Natural killer cell treated with Interleukin-12 subunit alpha and Interleukin-12 subunit beta and Interleukin-15 and Interleukin-18, amount 100 ng/mL, for 72 hours (primary cell): ENCODE results near the gene PTPRN2. TPM values are rescaled to one million over a fixed set of nuclear protein-coding genes. Genes with fewer than 3 reads are reported as not detected.

Experiments
- ATAC-seq, 2 donors: fragments of 150-1000 bp; cut with Tn5 transposase in 1 of 2; sonication (Bioruptor Pico), chemical (Tn5 transposase) in 1 of 2; 2 replicates each; pipeline ENCODE4 v1.10.0; 2021
- DNase-seq: peaks from one replicate; pipeline ENCODE4 v3.0.0; 2022; ENCODE audit warnings: low spot score
- H3K27ac Mint-ChIP-seq, 2 donors: 1 replicate in 1 of 2; 2 replicates in 1 of 2; pipeline ENCODE4 v1.8.0; 2022; ENCODE audit warnings: mixed read lengths in 2 of 2, mild to moderate bottlenecking in 1 of 2, moderate library complexity in 1 of 2
- H3K27me3 Mint-ChIP-seq, 2 donors: 1 replicate in 1 of 2; 2 replicates in 1 of 2; pipeline ENCODE4 v1.8.0; 2022; ENCODE audit warnings: mixed read lengths in 2 of 2
- H3K36me3 Mint-ChIP-seq: one replicate; pipeline ENCODE4 v1.8.0; 2022; ENCODE audit warnings: mixed read lengths
- H3K4me1 Mint-ChIP-seq, 2 donors: 1 replicate in 1 of 2; 2 replicates in 1 of 2; pipeline ENCODE4 v1.8.0; 2022; ENCODE audit warnings: low read depth in 2 of 2, mixed read lengths in 2 of 2, mild to moderate bottlenecking in 1 of 2
- H3K4me3 Mint-ChIP-seq: one replicate; pipeline ENCODE4 v1.8.0; 2022; ENCODE audit warnings: mixed read lengths
- H3K9me3 Mint-ChIP-seq: 2 replicates; pipeline ENCODE4 v1.8.0; 2022; ENCODE audit warnings: mixed read lengths
- total RNA-seq, 2 donors: library from RNA; stranded (reverse); gene quantifications; one replicate each; pipeline ENCODE4 v1.2.3, GENCODE V29; 2022

Gene PTPRN2
- total RNA-seq, 2 donors from 2014 or later = 0.17 to 0.74 TPM

GRCh38 chr7:158062661-158063060, 525.0 kb downstream of the PTPRN2 start:
- Mint-ChIP-seq H3K4me1 (no peaks in the 10 kb centered on the region), H3K27me3 (no peaks in the 10 kb centered on the region), H3K9me3 (peaks cover 6% of the 10 kb centered on the region), H3K4me3 (no peak overlapping the region), H3K36me3 (no peaks in the 10 kb centered on the region), H3K27ac (no peak overlapping the region)
- DNase-seq (peak; percentile 39), ATAC-seq (no peak)

GRCh38 chr7:158061884-158062656, 525.6 kb downstream of the PTPRN2 start:
- Mint-ChIP-seq H3K36me3 (no peaks in the 10 kb centered on the region), H3K9me3 (peaks cover 6% of the 10 kb centered on the region), H3K4me3 (no peak overlapping the region), H3K4me1 (no peaks in the 10 kb centered on the region), H3K27me3 (no peaks in the 10 kb centered on the region), H3K27ac (no peak overlapping the region)
- ATAC-seq = no peak
- DNase-seq = peak; percentile 57

- Mint-ChIP-seq H3K27me3 (no peaks in the 10 kb centered on the region), H3K36me3 (no peaks in the 10 kb centered on the region), H3K4me3 (no peak overlapping the region)
Measured at GRCh38 chr7:158061026-158061630, 526.5 kb downstream of the PTPRN2 start.

GRCh38 chr7:158060216-158060615, 527.4 kb downstream of the PTPRN2 start:
- H3K27ac Mint-ChIP-seq = no peak overlapping the region
- H3K27me3 Mint-ChIP-seq = no peaks in the 10 kb centered on the region
- no peaks in the 10 kb centered on the region for H3K4me1 Mint-ChIP-seq
- ATAC-seq (no peak), DNase-seq (peak; percentile 31)
- H3K9me3 Mint-ChIP-seq = peaks cover 6% of the 10 kb centered on the region
- no peaks in the 10 kb centered on the region for H3K36me3 Mint-ChIP-seq
- H3K4me3 Mint-ChIP-seq = no peak overlapping the region

More at GRCh38 chr7:158061026-158061630, 526.5 kb downstream of the PTPRN2 start:
- no peaks in the 10 kb centered on the region for H3K4me1 Mint-ChIP-seq
- H3K9me3 Mint-ChIP-seq = peaks cover 6% of the 10 kb centered on the region
- no peak overlapping the region for H3K27ac Mint-ChIP-seq
- ATAC-seq = no peak
- DNase-seq = peak; percentile 37

GRCh38 chr7:158057446-158057845, 530.2 kb downstream of the PTPRN2 start:
- no peaks in the 10 kb centered on the region for H3K36me3 Mint-ChIP-seq
- H3K9me3 Mint-ChIP-seq = no peaks in the 10 kb centered on the region
- no peak overlapping the region for H3K27ac Mint-ChIP-seq
- H3K4me1 Mint-ChIP-seq = no peaks in the 10 kb centered on the region
- peak; percentile 37 for DNase-seq
- ATAC-seq = no peak
- no peaks in the 10 kb centered on the region for H3K27me3 Mint-ChIP-seq
- no peak overlapping the region for H3K4me3 Mint-ChIP-seq

- ATAC-seq (no peak), DNase-seq (no peak)
- Mint-ChIP-seq H3K4me1 (no peaks in the 10 kb centered on the region), H3K4me3 (no peak overlapping the region), H3K27ac (no peak overlapping the region), H3K9me3 (no peaks in the 10 kb centered on the region), H3K36me3 (no peaks in the 10 kb centered on the region), H3K27me3 (no peaks in the 10 kb centered on the region)
Measured at GRCh38 chr7:158056761-158057160, 530.9 kb downstream of the PTPRN2 start.

- DNase-seq = peak; percentile 8
- H3K9me3 Mint-ChIP-seq = no peaks in the 10 kb centered on the region
- H3K4me3 Mint-ChIP-seq = no peak overlapping the region
- no peak for ATAC-seq
- H3K27me3 Mint-ChIP-seq = no peaks in the 10 kb centered on the region
- no peaks in the 10 kb centered on the region for H3K4me1 Mint-ChIP-seq
- no peaks in the 10 kb centered on the region for H3K36me3 Mint-ChIP-seq
- H3K27ac Mint-ChIP-seq = no peak overlapping the region
Measured at GRCh38 chr7:158055726-158056510, 531.7 kb downstream of the PTPRN2 start.

- no peak overlapping the region for H3K27ac Mint-ChIP-seq
- ATAC-seq (no peak), DNase-seq (peak; percentile 42)
- no peaks in the 10 kb centered on the region for H3K36me3 Mint-ChIP-seq
- no peaks in the 10 kb centered on the region for H3K4me1 Mint-ChIP-seq
- no peaks in the 10 kb centered on the region for H3K9me3 Mint-ChIP-seq
- no peak overlapping the region for H3K4me3 Mint-ChIP-seq
- no peaks in the 10 kb centered on the region for H3K27me3 Mint-ChIP-seq
Measured at GRCh38 chr7:158054611-158055010, 533.0 kb downstream of the PTPRN2 start.

- no peak overlapping the region for H3K4me3 Mint-ChIP-seq
- H3K4me1 Mint-ChIP-seq = no peaks in the 10 kb centered on the region
- H3K27ac Mint-ChIP-seq = no peak overlapping the region
- DNase-seq (peak; percentile 5), ATAC-seq (no peak)
- H3K9me3 Mint-ChIP-seq = no peaks in the 10 kb centered on the region
- H3K27me3 Mint-ChIP-seq = no peaks in the 10 kb centered on the region
- H3K36me3 Mint-ChIP-seq = no peaks in the 10 kb centered on the region
Measured at GRCh38 chr7:158054081-158054480, 533.5 kb downstream of the PTPRN2 start.

- H3K36me3 Mint-ChIP-seq = no peaks in the 10 kb centered on the region
- no peak overlapping the region for H3K4me3 Mint-ChIP-seq
- no peaks in the 10 kb centered on the region for H3K4me1 Mint-ChIP-seq
- no peak overlapping the region for H3K27ac Mint-ChIP-seq
- DNase-seq = no peak
- ATAC-seq = no peak
- H3K9me3 Mint-ChIP-seq = no peaks in the 10 kb centered on the region
- no peaks in the 10 kb centered on the region for H3K27me3 Mint-ChIP-seq
Measured at GRCh38 chr7:158053183-158053915, 534.3 kb downstream of the PTPRN2 start.

- DNase-seq = peak; percentile 49
- no peak overlapping the region for H3K27ac Mint-ChIP-seq
- H3K4me3 Mint-ChIP-seq = no peak overlapping the region
Measured at GRCh38 chr7:158052381-158053060, 535.1 kb downstream of the PTPRN2 start.

GRCh38 chr7:158051776-158052175, 535.8 kb downstream of the PTPRN2 start:
- DNase-seq (peak; percentile 16), ATAC-seq (no peak)
- Mint-ChIP-seq H3K36me3 (no peaks in the 10 kb centered on the region), H3K4me3 (no peak overlapping the region), H3K27ac (no peak overlapping the region), H3K9me3 (no peaks in the 10 kb centered on the region), H3K4me1 (no peaks in the 10 kb centered on the region), H3K27me3 (no peaks in the 10 kb centered on the region)

More at GRCh38 chr7:158052381-158053060, 535.1 kb downstream of the PTPRN2 start:
- Mint-ChIP-seq H3K9me3 (no peaks in the 10 kb centered on the region), H3K4me1 (no peaks in the 10 kb centered on the region), H3K27me3 (no peaks in the 10 kb centered on the region), H3K36me3 (no peaks in the 10 kb centered on the region)
- ATAC-seq = no peak
